ENCODE results near the gene ARMC3.

- no peak for TF ChIP-seq CTCF (IDR thresholded peaks at IDR 0.05)
- TF ChIP-seq POLR2AphosphoS5 (IDR thresholded peaks at IDR 0.05): no peak
- no peak for TF ChIP-seq POLR2A (IDR thresholded peaks at IDR 0.05)
Observed at GRCh38 chr10:22911067-22911466, 16.8 kb upstream of the ARMC3 start.

Data from breast epithelium (tissue), 3 donors.